Osteoblast (primary cell): ENCODE measurements around the gene NUDT14. TPM values are rescaled to one million over a fixed set of nuclear protein-coding genes. Genes with fewer than 3 reads are reported as not detected.

Experiments used
- DNase-seq: peaks from one replicate; pipeline ENCODE4 v3.0.0; 2011; ENCODE audit warnings: low spot score, mixed read lengths; ENCODE audit not compliant: insufficient read length; ENCODE audit errors: missing footprints
- H2AFZ ChIP-seq: 2 replicates; pipeline ENCODE4 v1.6.0; 2011; ENCODE audit warnings: mild to moderate bottlenecking, low read length
- H3K27ac ChIP-seq: 2 replicates; pipeline ENCODE4 v1.5.1; 2011; ENCODE audit warnings: mild to moderate bottlenecking, low read depth, low read length, moderate library complexity
- H3K27me3 ChIP-seq: 2 replicates; pipeline ENCODE4 v1.6.0; 2012; ENCODE audit warnings: mild to moderate bottlenecking, control low read depth, inconsistent platforms, low read length, moderate library complexity; ENCODE audit not compliant: insufficient read depth
- H3K36me3 ChIP-seq: 2 replicates; pipeline ENCODE4 v1.5.1; 2011; ENCODE audit warnings: mild to moderate bottlenecking, low read length, control low read depth, moderate library complexity; ENCODE audit not compliant: insufficient read depth
- H3K4me1 ChIP-seq: 2 replicates; pipeline ENCODE4 v1.5.1; 2011; ENCODE audit warnings: mild to moderate bottlenecking, low read length, control low read depth, moderate library complexity; ENCODE audit not compliant: insufficient read depth
- H3K4me2 ChIP-seq: 2 replicates; pipeline ENCODE4 v1.6.0; 2011; ENCODE audit warnings: mild to moderate bottlenecking, low read length; ENCODE audit not compliant: insufficient read depth
- H3K4me3 ChIP-seq: fragments of 200-600 bp; sonication (generic); 3 replicates; pipeline ENCODE4 v1.5.1; 2012; ENCODE audit warnings: mild to moderate bottlenecking, low read length, inconsistent platforms; ENCODE audit not compliant: insufficient read depth
- H3K79me2 ChIP-seq: 2 replicates; pipeline ENCODE4 v1.6.0; 2012; ENCODE audit warnings: mild to moderate bottlenecking, low read length, control low read depth, inconsistent platforms; ENCODE audit not compliant: insufficient read depth
- H3K9me3 ChIP-seq: 2 replicates; pipeline ENCODE4 v1.5.1; 2011; ENCODE audit warnings: low read depth, low read length, control low read depth
- H4K20me1 ChIP-seq: 2 replicates; pipeline ENCODE4 v1.6.0; 2012; ENCODE audit warnings: mild to moderate bottlenecking, low read length, control low read depth; ENCODE audit not compliant: insufficient read depth
- total RNA-seq: library from RNA; depleted of rRNA; stranded (reverse); fragments of >200 nt; gene quantifications from 2 replicates; pipeline ENCODE4 v1.2.3, GENCODE V29; 2012
- TF ChIP-seq, protein P1 (sequence below): IDR thresholded peaks from 2 replicates; pipeline ENCODE4 v1.5.1; 2011; ENCODE audit warnings: mild to moderate bottlenecking, low read depth, low read length, moderate library complexity; ENCODE audit errors: extremely low read depth

Gene NUDT14
- total RNA-seq, 1 donor: 15.9 TPM

GRCh38 chr14:105179191-105179590 lies 1.9 kb downstream of the NUDT14 start:
- H2AFZ ChIP-seq: no peak overlapping the region
- no peaks in the 10 kb centered on the region for H4K20me1 ChIP-seq
- DNase-seq: no peak
- TF ChIP-seq, protein P1, sequence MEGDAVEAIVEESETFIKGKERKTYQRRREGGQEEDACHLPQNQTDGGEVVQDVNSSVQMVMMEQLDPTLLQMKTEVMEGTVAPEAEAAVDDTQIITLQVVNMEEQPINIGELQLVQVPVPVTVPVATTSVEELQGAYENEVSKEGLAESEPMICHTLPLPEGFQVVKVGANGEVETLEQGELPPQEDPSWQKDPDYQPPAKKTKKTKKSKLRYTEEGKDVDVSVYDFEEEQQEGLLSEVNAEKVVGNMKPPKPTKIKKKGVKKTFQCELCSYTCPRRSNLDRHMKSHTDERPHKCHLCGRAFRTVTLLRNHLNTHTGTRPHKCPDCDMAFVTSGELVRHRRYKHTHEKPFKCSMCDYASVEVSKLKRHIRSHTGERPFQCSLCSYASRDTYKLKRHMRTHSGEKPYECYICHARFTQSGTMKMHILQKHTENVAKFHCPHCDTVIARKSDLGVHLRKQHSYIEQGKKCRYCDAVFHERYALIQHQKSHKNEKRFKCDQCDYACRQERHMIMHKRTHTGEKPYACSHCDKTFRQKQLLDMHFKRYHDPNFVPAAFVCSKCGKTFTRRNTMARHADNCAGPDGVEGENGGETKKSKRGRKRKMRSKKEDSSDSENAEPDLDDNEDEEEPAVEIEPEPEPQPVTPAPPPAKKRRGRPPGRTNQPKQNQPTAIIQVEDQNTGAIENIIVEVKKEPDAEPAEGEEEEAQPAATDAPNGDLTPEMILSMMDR: no peak
- H3K27me3 ChIP-seq: peaks cover 4% of the 10 kb centered on the region
- no peak overlapping the region for H3K4me3 ChIP-seq
- no peaks in the 10 kb centered on the region for H3K79me2 ChIP-seq
- H3K9me3 ChIP-seq: no peaks in the 10 kb centered on the region
- no peak overlapping the region for H3K27ac ChIP-seq
- no peak overlapping the region for H3K4me2 ChIP-seq
- H3K36me3 ChIP-seq: no peaks in the 10 kb centered on the region
- no peaks in the 10 kb centered on the region for H3K4me1 ChIP-seq

DNA sequence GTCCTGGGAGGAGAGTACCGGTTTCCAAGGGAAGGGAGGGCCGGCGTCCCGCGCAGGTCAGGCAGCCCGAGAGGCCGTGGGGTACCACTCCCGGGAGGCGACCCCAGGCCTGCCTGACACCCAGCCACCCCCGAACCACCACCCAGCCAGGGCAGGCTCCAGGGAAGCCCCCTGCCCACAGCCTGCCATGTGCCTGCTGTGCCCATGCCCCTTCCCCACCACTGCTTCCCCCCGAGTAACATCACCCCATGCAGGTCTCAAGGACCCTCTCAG lies 2.3 kb downstream of the NUDT14 start:
- Histone ChIP-seq H3K79me2 (no peaks in the 10 kb centered on the region), H3K4me3 (no peak overlapping the region), H3K4me1 (no peaks in the 10 kb centered on the region), H4K20me1 (no peaks in the 10 kb centered on the region), H2AFZ (no peak overlapping the region), H3K4me2 (no peak overlapping the region), H3K27me3 (peaks cover 4% of the 10 kb centered on the region), H3K9me3 (no peaks in the 10 kb centered on the region), H3K36me3 (no peaks in the 10 kb centered on the region), H3K27ac (no peak overlapping the region)
- TF ChIP-seq, protein P1: no peak
- DNase-seq: no peak

- Histone ChIP-seq H3K4me3 (no peak overlapping the region), H3K4me2 (no peak overlapping the region), H3K36me3 (no peaks in the 10 kb centered on the region), H2AFZ (no peak overlapping the region), H3K9me3 (no peaks in the 10 kb centered on the region), H3K4me1 (no peaks in the 10 kb centered on the region), H4K20me1 (no peaks in the 10 kb centered on the region), H3K27me3 (peaks cover 4% of the 10 kb centered on the region), H3K79me2 (no peaks in the 10 kb centered on the region), H3K27ac (no peak overlapping the region)
- TF ChIP-seq, protein P1: no peak
- DNase-seq: no peak
Observed at GRCh38 chr14:105178069-105178867, 2.8 kb downstream of the NUDT14 start.

- H3K79me2 ChIP-seq: no peaks in the 10 kb centered on the region
- H2AFZ ChIP-seq: no peak overlapping the region
- peaks cover 3% of the 10 kb centered on the region for H3K27me3 ChIP-seq
- H3K9me3 ChIP-seq: no peaks in the 10 kb centered on the region
- H3K27ac ChIP-seq: no peak overlapping the region
- no peaks in the 10 kb centered on the region for H3K36me3 ChIP-seq
- H3K4me3 ChIP-seq: no peak overlapping the region
- no peak overlapping the region for H3K4me2 ChIP-seq
- TF ChIP-seq, protein P1: no peak
- H4K20me1 ChIP-seq: no peaks in the 10 kb centered on the region
- no peaks in the 10 kb centered on the region for H3K4me1 ChIP-seq
- DNase-seq: no peak
Observed at GRCh38 chr14:105177082-105177481, 4.0 kb downstream of the NUDT14 start.
